Raji (cell line): ENCODE measurements around the gene PMVK.

Experiments
- POLR2A ChIP-seq: IDR thresholded peaks from 2 replicates; pipeline ENCODE4 v1.6.1; 2011; ENCODE audit warnings: low read depth, low read length, control low read depth; ENCODE audit not compliant: insufficient read depth

The PMVK gene

GRCh38 chr1:154945160-154945961, 8.8 kb upstream of the PMVK start:
- TF ChIP-seq POLR2A, result no peak

- TF ChIP-seq POLR2A, result peak; percentile 49
Observed at GRCh38 chr1:154944401-154945159, 8.1 kb upstream of the PMVK start.

- TF ChIP-seq POLR2A, result peak; percentile 10; the same call in 1 of the 2 replicates
Observed at GRCh38 chr1:154943649-154944400, 7.3 kb upstream of the PMVK start.

- TF ChIP-seq POLR2A, result 0 out of 2 replicates have a peak, but pooled peaks have one; percentile 24
Observed at GRCh38 chr1:154941333-154942013, 5.0 kb upstream of the PMVK start.

- no peak for TF ChIP-seq POLR2A
Observed at GRCh38 chr1:154940651-154941194, 4.2 kb upstream of the PMVK start.

- no peak for TF ChIP-seq POLR2A
Observed at GRCh38 chr1:154940213-154940560, 3.7 kb upstream of the PMVK start.

- no peak for TF ChIP-seq POLR2A
Observed at GRCh38 chr1:154938604-154939399, 2.3 kb upstream of the PMVK start.

- TF ChIP-seq POLR2A, result no peak
Observed at GRCh38 chr1:154937988-154938386, 1.5 kb upstream of the PMVK start.

GRCh38 chr1:154937085-154937987, 817 bp upstream of the PMVK start:
- peak; percentile 79 for TF ChIP-seq POLR2A

- TF ChIP-seq POLR2A, result 0 out of 2 replicates have a peak, but pooled peaks have one; percentile 11
Observed at GRCh38 chr1:154935749-154936554, 567 bp downstream of the PMVK start.

- TF ChIP-seq POLR2A, result no peak
Observed at GRCh38 chr1:154934358-154934948, 2.1 kb downstream of the PMVK start.
